GM12878 (cell line): Measurements from ENCODE around the gene ACTL6B. TPM values are rescaled to one million over a fixed set of nuclear protein-coding genes. Genes with fewer than 3 reads are reported as not detected.

Experiments used
- ATAC-seq: fragments of 200-7000 bp; cut with Tn5 transposase; 3 replicates; pipeline ENCODE4 v1.9.1; 2020; ENCODE audit warnings: mild to moderate bottlenecking, moderate library complexity
- BruUV-seq: library from RNA; stranded (reverse); fragments of 400-500 nt; replicated peaks from 2 replicates; lab custom pipeline; 2021; lab: Mats Ljungman, UMichigan
- CTCF ChIA-PET: fragments of 300-600 bp; sonication (Branson Sonifier 250); formaldehyde crosslinking; extraction: SDS; loops from one replicate; lab custom pipeline; 2021; ENCODE audit warnings: inconsistent platforms; lab: Yijun Ruan, JAX
- POLR2A ChIA-PET: fragments of 350-600 bp; formaldehyde crosslinking; extraction: SDS; loops from one replicate; lab custom pipeline; 2021; ENCODE audit warnings: inconsistent platforms; lab: Charles Lee
- RAD21 ChIA-PET: fragments of 300-600 bp; sonication (Branson Sonifier 250); formaldehyde crosslinking; loops from one replicate; lab custom pipeline; 2023; ENCODE audit warnings: antibody characterized with exemption; ENCODE audit not compliant: unreplicated experiment; lab: Charles Lee
- SMC1A ChIA-PET: fragments of 300-600 bp; sonication (Branson Sonifier 250); formaldehyde crosslinking; loops from one replicate; lab custom pipeline; 2023; ENCODE audit not compliant: unreplicated experiment, uncharacterized antibody; lab: Charles Lee
- DNase-seq: peaks from one replicate; pipeline ENCODE4 v3.0.0-alpha.2; 2011; ENCODE audit warnings: low read depth, low spot score
- FAIRE-seq: peaks from 3 replicates; lab custom pipeline; 2011; peaks lifted over from hg19 to GRCh38; lab: Jason Lieb, UNC
- H2AFZ ChIP-seq: 2 replicates; pipeline ENCODE4 v1.6.0; 2011; ENCODE audit warnings: low read depth, low read length, control low read depth; ENCODE audit not compliant: control insufficient read depth
- H3K27ac ChIP-seq: 2 replicates; pipeline ENCODE4 v1.5.1; 2011; ENCODE audit warnings: control low read depth; ENCODE audit not compliant: control insufficient read depth, insufficient read depth
- H3K27me3 ChIP-seq, 2 experiments: replicated peaks in 1 of 2; 2 replicates each; pipeline versions ENCODE4 v1.6.0 to v1.6.1; 2011; ENCODE audit warnings: low read length in 1 of 2; ENCODE audit not compliant: control insufficient read depth in 2 of 2, insufficient read depth in 2 of 2
- H3K36me3 ChIP-seq, 2 experiments: 2 replicates each; pipeline ENCODE4 v1.5.1; 2011; ENCODE audit warnings: low read length in 1 of 2; ENCODE audit not compliant: control insufficient read depth in 2 of 2, insufficient read depth in 2 of 2
- H3K4me1 ChIP-seq: 2 replicates; pipeline ENCODE4 v1.6.1; 2011; ENCODE audit warnings: mild to moderate bottlenecking, low read length, moderate library complexity, mixed read lengths; ENCODE audit not compliant: control insufficient read depth, insufficient read depth
- H3K4me2 ChIP-seq: 2 replicates; pipeline ENCODE4 v1.6.0; 2011; ENCODE audit warnings: control low read depth; ENCODE audit not compliant: control insufficient read depth, insufficient read depth
- H3K4me3 ChIP-seq: fragments of 200-600 bp; sonication (generic); 2 replicates; pipeline ENCODE4 v1.5.1; 2016
- H3K79me2 ChIP-seq: 2 replicates; pipeline ENCODE4 v1.6.0; 2011; ENCODE audit warnings: low read length; ENCODE audit not compliant: control insufficient read depth, insufficient read depth
- H3K9ac ChIP-seq: 2 replicates; pipeline ENCODE4 v1.8.0; 2011; ENCODE audit warnings: low read length, control low read depth, mixed read lengths; ENCODE audit not compliant: control insufficient read depth, insufficient read depth
- H3K9me3 ChIP-seq: replicated peaks from 3 replicates; pipeline ENCODE4 v1.5.1; 2011; ENCODE audit warnings: mild to moderate bottlenecking, low read length; ENCODE audit not compliant: control insufficient read depth, insufficient read depth
- H4K20me1 ChIP-seq: 2 replicates; pipeline ENCODE4 v1.6.0; 2011; ENCODE audit not compliant: control insufficient read depth, insufficient read depth
- BMI1 ChIP-seq: fragments of 450-650 bp; IDR thresholded peaks from 2 replicates; pipeline ENCODE4 v1.6.1; 2016; ENCODE audit warnings: mild to moderate bottlenecking, moderate library complexity, borderline replicate concordance
- BRCA1 ChIP-seq: IDR thresholded peaks from 2 replicates; pipeline ENCODE4 v1.6.1; 2011; ENCODE audit warnings: low read depth, low read length, improper control_type of control experiment
- CEBPB ChIP-seq, 2 experiments: fragments of 150-350 bp in 1 of 2; IDR thresholded peaks; 2 replicates each; pipeline ENCODE4 v1.6.1; 2012 to 2014; ENCODE audit warnings: low read depth in 2 of 2, low read length in 2 of 2, borderline replicate concordance in 1 of 2, inconsistent platforms in 1 of 2
- CREB1 ChIP-seq: IDR thresholded peaks from 2 replicates; pipeline ENCODE4 v1.6.1; 2012; ENCODE audit warnings: low read depth, mild to moderate bottlenecking, inconsistent platforms
- E4F1 ChIP-seq: fragments of 450-650 bp; IDR thresholded peaks from 2 replicates; pipeline ENCODE4 v1.6.1; 2018; ENCODE audit warnings: borderline replicate concordance, mild to moderate bottlenecking; ENCODE audit not compliant: partially characterized antibody
- FOXM1 ChIP-seq: IDR thresholded peaks from 2 replicates; pipeline ENCODE4 v1.6.1; 2012; ENCODE audit warnings: low read depth, mild to moderate bottlenecking, inconsistent platforms, low read length, moderate library complexity
- KAT2A ChIP-seq: conservative IDR thresholded peaks from 2 replicates; pipeline ENCODE4 v1.6.1; 2011; ENCODE audit warnings: low read depth, low read length; ENCODE audit not compliant: control insufficient read depth
- MXI1 ChIP-seq: fragments of 150-350 bp; IDR thresholded peaks from 2 replicates; pipeline ENCODE4 v1.6.1; 2011; ENCODE audit warnings: low read depth, mild to moderate bottlenecking, inconsistent platforms, low read length, improper control_type of control experiment
- MYC ChIP-seq: IDR thresholded peaks from 2 replicates; pipeline ENCODE4 v1.6.1; 2011; ENCODE audit warnings: mild to moderate bottlenecking, low read length, moderate library complexity, inconsistent platforms; ENCODE audit not compliant: insufficient read depth, insufficient replicate concordance, insufficient read length, severe bottlenecking
- RAD51 ChIP-seq: fragments of 450-650 bp; IDR thresholded peaks from 2 replicates; pipeline ENCODE4 v1.6.1; 2016; ENCODE audit warnings: moderate library complexity, mild to moderate bottlenecking, inconsistent platforms
- SPI1 ChIP-seq: IDR thresholded peaks from 2 replicates; pipeline ENCODE4 v1.6.1; 2011; ENCODE audit warnings: low read depth, mild to moderate bottlenecking, low read length, moderate library complexity, borderline replicate concordance; ENCODE audit not compliant: insufficient read depth
- SUZ12 ChIP-seq: fragments of 200-600 bp; sonication (generic); IDR thresholded peaks from one replicate; pipeline ENCODE4 v1.6.1; 2018; ENCODE audit warnings: antibody characterized with exemption, mild to moderate bottlenecking; ENCODE audit not compliant: unreplicated experiment
- USF1 ChIP-seq: IDR thresholded peaks from 2 replicates; pipeline ENCODE4 v1.6.1; 2011; ENCODE audit warnings: borderline replicate concordance, low read depth, mild to moderate bottlenecking, moderate library complexity, mixed read lengths, low read length; ENCODE audit not compliant: insufficient read depth; ENCODE audit errors: extremely low read length
- ZBTB11 ChIP-seq: fragments of 450-650 bp; formaldehyde crosslinking; IDR thresholded peaks from 2 replicates; pipeline ENCODE4 v1.5.0; 2022; ENCODE audit warnings: mild to moderate bottlenecking, missing genetic modification characterization
- ZNF217 ChIP-seq: fragments of 450-650 bp; IDR thresholded peaks from 2 replicates; pipeline ENCODE4 v1.6.1; 2017; ENCODE audit warnings: antibody characterized with exemption, mild to moderate bottlenecking
- WGBS: methylation state at CpG from one replicate; pipeline ENCODE4 v1.1.6; 2016; ENCODE audit warnings: low lambda C conversion rate; ENCODE audit not compliant: insufficient replicate concordance, insufficient coverage; ENCODE audit errors: missing lambda C conversion rate; 5-methylcytosine and 5-hydroxymethylcytosine counted together
- in situ Hi-C: fragments of 300-500 bp; cut with MboI; formaldehyde crosslinking; loops from 9 replicates; pipeline ENCODE4 v1.14.3; 2018; ENCODE audit warnings: mixed read lengths
- intact Hi-C: fragments of 100-400 bp; cut with micrococcal nuclease; formaldehyde crosslinking; loops from one replicate; pipeline ENCODE4 v1.14.2; 2022; ENCODE audit not compliant: unreplicated experiment
- polyA plus RNA-seq, 11 experiments: library from polyadenylated mRNA; depleted of rRNA in 4 of 11; unstranded in 6 of 11; stranded (reverse) in 5 of 11; fragments of >200 nt; fragmentation: Nextera tagmentation in 4 of 11; fragmentation: Illumina TruSeq in 1 of 11; extraction: Ambion mirVana in 4 of 11; extraction: Trizol in 1 of 11; gene quantifications; 1 replicate in 1 of 11; 2 replicates in 10 of 11; pipeline versions ENCODE4 v1.2.1 to v1.2.3, GENCODE V29; 2011 to 2016; ENCODE audit warnings: inconsistent platforms in 2 of 11, missing spikeins in 2 of 11, low read depth in 1 of 11
- total RNA-seq, 4 experiments: library from RNA; depleted of rRNA in 3 of 4; stranded (reverse); fragments of >200 nt in 3 of 4; fragmentation: Illumina TruSeq in 1 of 4; extraction: Trizol in 1 of 4; gene quantifications; 2 replicates each; pipeline versions ENCODE4 v1.2.1 to v1.2.3, GENCODE V29; 2013 to 2021

Gene ACTL6B
- total and polyA plus RNA-seq, 10 of the 15 experiments (the other 5 are each of a cell fraction or from before 2014, with no cell fraction given): not detected

- TF ChIP-seq ZBTB11 (CRISPR knock-in tag) (no peak), SPI1 (peak; percentile 66; the same call in 1 of the 2 replicates), USF1 (no peak), BRCA1 (no peak), SUZ12 (no peak), KAT2A (no peak)
Measured at GRCh38 chr7:100667331-100668068, 11.3 kb upstream of the ACTL6B start (continued).

- BruUV-seq: no TSS peak
- no peaks in the 10 kb centered on the region for H3K36me3 ChIP-seq
- in situ Hi-C loops: no loop called here
- intact Hi-C loops: no loop called here
- H3K79me2 ChIP-seq: no peaks in the 10 kb centered on the region
- no peak overlapping the region for H3K9ac ChIP-seq
- ChIA-PET RAD21 (no interaction called here), CTCF (interaction anchor here (0.7 kb wide), 1 partner anchor 31 kb away, joined by 3 read pairs; no protein-coding TSS in a partner anchor), SMC1A (no interaction called here), POLR2A (interaction anchor here (1.1 kb wide), 1 partner anchor 48 kb away, joined by 3 read pairs; no protein-coding TSS in a partner anchor)
- H3K4me2 ChIP-seq: no peak overlapping the region
- ATAC-seq: no peak
- no peak overlapping the region for H3K27ac ChIP-seq
- 69% methylated on average over 5 of the region's 5 CpGs for WGBS
- no peak for DNase-seq
- no peaks in the 10 kb centered on the region for H3K4me1 ChIP-seq
- no peaks in the 10 kb centered on the region for H4K20me1 ChIP-seq
- no peaks in the 10 kb centered on the region; a peak in 1 of 4 replicates for H3K27me3 ChIP-seq
- no peak overlapping the region for H3K4me3 ChIP-seq
- FAIRE-seq: no peak
- no peak overlapping the region for H2AFZ ChIP-seq
- no peaks in the 10 kb centered on the region for H3K9me3 ChIP-seq
- TF ChIP-seq FOXM1 (no peak), MYC (no peak), CEBPB (IDR thresholded peaks at IDR 0.05; ENCODE audit: borderline replicate concordance in 1 of 2, low read depth in 2 of 2, low read length in 2 of 2) (no peak), E4F1 (no peak), MXI1 (no peak), BMI1 (no peak), RAD51 (no peak), CREB1 (no peak), ZNF217 (no peak)
Measured at GRCh38 chr7:100665168-100665726, 9.0 kb upstream of the ACTL6B start.
